Measurements from ENCODE around the gene VPS54. TPM values are rescaled to one million over a fixed set of nuclear protein-coding genes. Genes with fewer than 3 reads are reported as not detected.
"Not testable (repeated sequence)": the region's sequence is repeated elsewhere in the genome, so short reads cannot be mapped to it uniquely, and the experiment has no call there.

Gene VPS54
- total and polyA plus RNA-seq, 9 of the 15 experiments (the other 6 are each of a cell fraction or from before 2014, with no cell fraction given), result 4.9 to 23.2 (median 13.2) TPM

GRCh38 chr2:63988842-63989436 lies 30.3 kb downstream of the VPS54 start:
- CTCF ChIA-PET (ENCODE audit: low intra/inter-chr PET ratio); H4K20me1 ChIP-seq (replicated peaks; ENCODE audit: control insufficient read depth, insufficient read depth, low read length); in situ Hi-C loops (cut with MboI); POLR2A ChIA-PET; intact Hi-C loops (cut with micrococcal nuclease); H3K4me3 ChIP-seq; H2AFZ ChIP-seq (ENCODE audit: low read depth, low read length); H3K9ac ChIP-seq (ENCODE audit: insufficient read depth in 1 of 2, low read depth in 2 of 2, low read length in 2 of 2); H3K4me2 ChIP-seq (ENCODE audit: insufficient read depth, low read length); ATAC-seq; H3K36me3 ChIP-seq (ENCODE audit: control insufficient read depth, insufficient read depth, low read length); DNase-seq (ENCODE audit: extremely low read depth in 1 of 4, low spot score in 3 of 4); H3K9me1 ChIP-seq (ENCODE audit: control insufficient read depth, insufficient read depth, low read length); H3K27me3 ChIP-seq (ENCODE audit: control insufficient read depth in 2 of 2, insufficient read depth in 2 of 2, low read length in 2 of 2); H3K27ac ChIP-seq (ENCODE audit: extremely low read depth, low read depth, low read length); H3K4me1 ChIP-seq (replicated peaks in 1 of 2; ENCODE audit: control insufficient read depth in 2 of 2, insufficient read depth in 2 of 2, low read length in 2 of 2); H3K9me3 ChIP-seq (replicated peaks; ENCODE audit: control insufficient read depth, insufficient read depth, low read depth, low read length); FAIRE-seq; H3K79me2 ChIP-seq (ENCODE audit: control insufficient read depth, insufficient read depth, low read length); BruUV-seq (replicated peaks): not testable (repeated sequence)
- 76% methylated on average over 12 of the region's 12 CpGs for WGBS (ENCODE audit: insufficient coverage, low coverage, missing lambda C conversion rate)

DNA sequence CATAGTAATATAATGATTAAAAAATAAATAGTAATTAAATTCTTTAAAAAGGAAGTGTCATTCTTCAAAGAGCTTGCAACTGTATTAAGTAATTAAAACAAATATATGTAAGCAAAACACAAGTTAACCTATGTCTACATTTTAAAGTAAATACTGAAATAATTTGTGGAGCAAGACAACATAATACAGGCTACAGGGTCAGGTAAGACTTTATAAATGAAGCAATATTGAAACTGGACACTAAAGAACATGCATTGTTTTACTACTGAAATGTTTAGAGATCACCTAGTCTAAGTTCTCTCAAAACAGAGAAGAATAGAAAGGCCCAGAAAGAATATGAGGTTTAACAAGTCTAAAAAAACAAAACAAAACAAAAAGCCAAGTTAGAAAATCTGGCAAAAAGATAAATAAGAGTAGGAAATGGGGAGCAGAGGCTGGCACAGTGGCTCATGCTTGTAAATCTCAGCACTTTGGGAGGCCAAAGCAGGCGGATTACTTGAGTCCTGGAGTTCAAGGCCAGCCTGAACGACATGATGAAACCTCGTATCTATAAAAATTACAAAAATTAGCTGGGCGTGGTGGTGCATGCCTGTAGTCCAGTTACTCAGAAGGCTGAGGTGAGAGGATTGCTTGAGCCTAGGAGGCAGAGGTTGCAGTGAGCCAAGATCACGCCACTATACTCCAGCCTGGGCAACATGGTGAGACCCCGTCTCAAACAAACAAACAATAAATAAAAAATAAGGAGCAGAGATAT lies 34.4 kb downstream of the VPS54 start:
- Histone ChIP-seq H3K9me1 (ENCODE audit: control insufficient read depth, insufficient read depth, low read length) (no peaks in the 10 kb centered on the region), H3K9me3 (replicated peaks; ENCODE audit: control insufficient read depth, insufficient read depth, low read depth, low read length) (no peaks in the 10 kb centered on the region; the same call in 1 of the 2 replicates), H3K27ac (ENCODE audit: extremely low read depth, low read depth, low read length) (no peak overlapping the region), H3K79me2 (ENCODE audit: control insufficient read depth, insufficient read depth, low read length) (peaks cover 4% of the 10 kb centered on the region; the same call in 1 of the 3 replicates), H3K27me3 (ENCODE audit: control insufficient read depth in 2 of 2, insufficient read depth in 2 of 2, low read length in 2 of 2) (no peaks in the 10 kb centered on the region), H3K9ac (ENCODE audit: insufficient read depth in 1 of 2, low read depth in 2 of 2, low read length in 2 of 2) (no peak overlapping the region), H4K20me1 (replicated peaks; ENCODE audit: control insufficient read depth, insufficient read depth, low read length) (no peaks in the 10 kb centered on the region), H3K4me1 (replicated peaks in 1 of 2; ENCODE audit: control insufficient read depth in 2 of 2, insufficient read depth in 2 of 2, low read length in 2 of 2) (no peaks in the 10 kb centered on the region), H2AFZ (ENCODE audit: low read depth, low read length) (no peak overlapping the region), H3K4me3 (no peak overlapping the region), H3K4me2 (ENCODE audit: insufficient read depth, low read length) (no peak overlapping the region), H3K36me3 (ENCODE audit: control insufficient read depth, insufficient read depth, low read length) (peaks cover 17% of the 10 kb centered on the region; the same call in 2 of the 3 replicates)
- in situ Hi-C loops (cut with MboI), result no loop called here
- POLR2A ChIA-PET, result no interaction called here
- DNase-seq (ENCODE audit: extremely low read depth in 1 of 4, low spot score in 3 of 4), result no peak
- CTCF ChIA-PET (ENCODE audit: low intra/inter-chr PET ratio), result no interaction called here
- no peak for TF ChIP-seq POLR2A (conservative IDR thresholded peaks at IDR 0.05)
- no peak for TF ChIP-seq CEBPG (CRISPR knock-in tag; IDR thresholded peaks at IDR 0.05)
- no peak for TF ChIP-seq CEBPG (tag; conservative IDR thresholded peaks at IDR 0.05 in 1 of 2, IDR thresholded peaks at IDR 0.05 in 1 of 2)
- no peak for TF ChIP-seq OTX1 (CRISPR knock-in tag; IDR thresholded peaks at IDR 0.05)
- TF ChIP-seq ZKSCAN1 (IDR thresholded peaks at IDR 0.05; ENCODE audit: low read depth, low read length), result no peak
- no peak for TF ChIP-seq ZNF212 (CRISPR knock-in tag; IDR thresholded peaks at IDR 0.05)
- TF ChIP-seq PHB (CRISPR knock-in tag; IDR thresholded peaks at IDR 0.05), result no peak
- no peak for TF ChIP-seq E2F3 (CRISPR knock-in tag; IDR thresholded peaks at IDR 0.05)
- no peak for TF ChIP-seq CTBP1 (IDR thresholded peaks at IDR 0.05; ENCODE audit: borderline replicate concordance)
- no peak for TF ChIP-seq XRCC3 (IDR thresholded peaks at IDR 0.05)
- TF ChIP-seq NR0B1 (IDR thresholded peaks at IDR 0.05; ENCODE audit: partially characterized antibody), result no peak
- TF ChIP-seq FUS (optimal IDR thresholded peaks at IDR 0.05; ENCODE audit: low read depth, low read length), result no peak
- no peak for TF ChIP-seq NR2C2 (CRISPR knock-in tag; IDR thresholded peaks at IDR 0.05)
- TF ChIP-seq NR2C2 (tag; IDR thresholded peaks at IDR 0.05), result no peak
- no peak for TF ChIP-seq ZNF551 (CRISPR knock-in tag; IDR thresholded peaks at IDR 0.05)
- TF ChIP-seq PKNOX1 (IDR thresholded peaks at IDR 0.05), result no peak
- intact Hi-C loops (cut with micrococcal nuclease), result no loop called here
- no peak for ATAC-seq
- FAIRE-seq, result no peak
- WGBS (ENCODE audit: insufficient coverage, low coverage, missing lambda C conversion rate), result 76% methylated on average over 6 of the region's 6 CpGs
- no TSS peak for BruUV-seq (replicated peaks)

Measured in K562 (cell line).